NCI-H2081 treated with DMSO at 0.1 percent for 48 hours (cell line): ENCODE results near the gene ZNF423.

Experiments used
- DNase-seq: peaks from one replicate; lab custom pipeline; 2025; lab: John Stamatoyannopoulos, UW

Gene ZNF423

DNA sequence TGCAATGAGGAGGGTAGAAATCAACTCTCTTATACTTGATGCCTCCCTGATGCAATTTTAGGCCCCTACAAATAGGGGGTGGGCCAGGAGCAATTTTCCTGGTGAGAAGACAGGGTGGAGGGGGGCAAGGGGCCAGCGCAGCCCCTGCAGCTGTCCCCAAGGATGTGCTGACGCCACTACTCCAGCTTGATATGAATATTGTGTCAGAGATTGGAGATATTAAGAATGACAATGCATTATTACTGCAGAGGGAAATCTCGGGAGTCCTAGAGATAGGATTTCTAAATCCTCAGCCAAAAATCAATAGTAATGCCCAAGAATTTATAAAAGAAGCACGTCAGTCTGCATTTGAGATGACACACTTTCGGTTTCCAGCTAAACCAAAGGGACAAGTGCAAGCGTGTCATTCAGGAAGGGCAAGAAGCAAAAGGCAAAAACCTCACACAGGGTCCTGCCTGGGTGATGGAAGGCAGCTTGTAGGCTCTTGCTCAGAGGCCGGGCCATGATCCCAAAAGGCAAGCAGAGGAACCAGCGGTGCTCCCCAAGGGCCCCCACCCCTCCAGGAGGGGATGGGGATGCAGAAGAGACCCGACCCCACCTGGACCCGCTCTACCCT, 303.5 kb downstream of the ZNF423 start:
- DNase-seq: no peak

DNA sequence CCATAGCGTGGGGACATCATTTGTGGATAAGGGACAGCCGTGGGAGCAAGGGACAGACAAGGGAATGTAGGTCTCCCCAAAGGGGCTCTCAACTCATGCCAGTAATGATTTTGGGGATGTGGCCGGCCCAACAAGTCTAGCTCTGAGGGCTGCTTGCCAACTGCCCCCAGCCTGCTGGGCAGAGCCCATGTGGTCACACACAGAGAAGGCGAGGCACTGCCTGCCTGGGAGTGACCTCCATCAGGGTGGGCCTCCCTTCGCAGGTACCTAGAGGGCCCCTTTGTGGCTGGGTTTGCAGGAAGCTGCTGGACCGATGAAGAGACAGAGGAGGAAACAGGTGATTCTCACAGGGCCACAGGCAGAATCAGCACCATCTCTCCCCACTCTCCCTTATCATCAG, 305.2 kb downstream of the ZNF423 start:
- DNase-seq: no peak

DNA sequence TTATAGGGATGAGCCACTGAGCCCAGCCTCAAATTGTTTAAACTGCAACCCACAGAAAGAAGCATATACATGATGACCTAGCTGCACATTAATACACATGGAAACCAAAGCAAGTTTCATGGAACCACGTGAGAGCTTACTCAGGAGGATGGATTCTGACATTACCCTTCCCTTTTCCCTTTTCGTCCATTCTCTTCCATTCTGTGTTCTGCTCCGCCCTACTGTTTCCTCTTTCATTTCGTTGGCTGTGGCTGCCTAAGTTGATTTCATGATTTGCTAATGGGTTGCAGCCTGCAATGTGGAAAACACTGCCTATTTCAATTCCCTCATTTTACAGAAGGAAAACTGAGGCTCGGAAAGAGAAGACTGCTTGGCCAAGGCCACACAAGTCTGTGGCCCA, 305.8 kb downstream of the ZNF423 start:
- no peak for DNase-seq

DNA sequence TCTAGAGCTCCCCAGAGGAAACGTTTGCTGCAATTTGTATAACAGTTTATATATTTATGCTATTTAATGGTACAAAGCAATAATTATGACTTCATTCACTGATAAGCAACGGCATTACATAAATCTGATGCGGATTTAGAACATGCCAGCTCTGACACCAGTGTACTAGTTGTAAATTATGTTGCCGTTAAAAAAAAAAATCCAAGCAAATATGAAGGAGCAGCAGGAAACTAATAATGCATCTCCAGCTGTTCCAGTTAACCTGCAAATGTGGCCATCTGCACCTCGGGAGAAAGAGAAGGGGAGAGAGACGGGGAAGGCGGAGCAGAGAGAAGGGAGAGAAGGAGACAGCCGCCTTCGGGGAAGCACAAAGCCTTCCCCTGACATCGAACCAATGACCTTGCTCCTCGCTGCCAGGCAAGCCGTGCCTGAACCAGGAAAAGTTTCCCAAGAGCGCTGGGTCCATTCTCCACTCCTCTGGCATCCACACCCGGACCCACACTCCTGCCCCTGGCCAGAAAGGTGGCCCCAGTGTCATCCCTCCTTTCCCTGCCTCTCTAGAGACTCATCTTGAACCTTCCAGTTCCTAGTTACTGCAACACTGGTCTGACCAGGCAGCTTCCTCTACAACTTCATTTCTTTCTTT, 307.5 kb downstream of the ZNF423 start:
- no peak for DNase-seq

DNA sequence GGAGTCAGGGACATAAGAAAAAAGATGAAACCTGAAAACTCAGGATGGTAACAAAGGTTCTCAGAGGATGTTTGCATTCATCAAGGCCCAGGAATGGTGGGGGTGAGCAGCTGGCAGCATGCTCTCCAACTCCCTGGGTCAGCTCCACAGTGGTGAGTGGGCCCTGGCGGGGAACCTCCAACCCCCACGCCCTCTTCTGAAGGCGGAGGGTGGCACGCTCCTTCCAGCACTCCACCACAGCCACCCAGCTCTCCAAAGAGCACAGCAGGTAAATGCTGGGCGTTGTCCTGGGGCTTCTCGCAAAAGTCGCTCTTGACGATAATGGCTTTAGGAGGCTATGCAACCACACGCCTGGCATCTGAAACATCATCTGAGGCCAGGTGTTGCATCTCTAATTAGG, 308.5 kb downstream of the ZNF423 start:
- no peak for DNase-seq

DNA sequence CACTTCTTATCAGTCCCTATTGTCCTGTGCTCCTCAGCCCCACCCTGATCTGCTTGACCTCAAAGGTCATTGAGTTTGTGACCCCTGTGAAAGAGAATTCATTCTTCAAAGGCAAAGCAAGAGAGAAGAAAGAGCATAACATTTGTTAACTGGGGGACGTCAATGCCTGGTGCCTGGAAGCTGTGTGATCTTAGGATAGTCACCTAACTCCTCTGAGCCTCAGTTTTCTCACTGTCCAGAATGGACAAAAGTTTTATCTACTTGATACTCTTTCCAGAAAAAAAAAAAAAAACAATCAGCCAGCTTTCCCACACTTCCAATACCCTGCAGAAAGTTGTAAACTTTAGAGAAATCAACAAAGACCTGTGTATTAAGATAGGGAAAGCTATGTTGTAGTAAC, 309.2 kb downstream of the ZNF423 start:
- DNase-seq: no peak

DNA sequence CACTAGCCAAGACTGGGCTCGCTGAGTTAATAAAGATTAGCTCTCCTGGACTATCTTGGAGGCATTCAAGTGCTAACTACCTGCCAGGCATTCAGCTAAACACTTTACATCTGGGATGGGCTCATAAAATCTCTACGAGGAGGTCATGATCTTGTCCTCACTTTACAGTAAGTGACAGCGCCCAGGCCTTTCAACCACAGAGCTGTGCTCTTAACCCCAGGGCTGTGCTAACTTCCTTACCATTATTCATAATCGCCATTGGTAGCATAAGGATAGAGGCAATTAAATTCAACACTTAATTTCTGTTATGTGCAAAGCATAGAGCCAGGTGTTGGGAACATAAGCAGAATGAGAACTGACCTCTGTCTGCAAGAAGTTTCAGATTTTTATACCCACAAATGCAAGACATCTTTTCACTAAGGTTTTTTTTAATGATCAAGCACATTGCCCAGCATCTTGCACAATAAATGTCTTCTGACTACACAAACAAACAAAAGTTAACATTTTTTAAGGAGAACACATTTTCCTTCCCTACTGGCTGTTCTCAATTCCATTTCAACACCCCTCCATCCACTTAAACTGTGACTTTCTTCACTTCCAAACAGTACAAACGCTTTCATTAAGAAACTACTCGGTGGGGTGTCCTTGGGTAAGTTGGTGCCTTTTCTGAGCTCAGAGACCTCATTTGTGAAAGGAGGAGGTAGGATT, 310.0 kb downstream of the ZNF423 start:
- no peak for DNase-seq

DNA sequence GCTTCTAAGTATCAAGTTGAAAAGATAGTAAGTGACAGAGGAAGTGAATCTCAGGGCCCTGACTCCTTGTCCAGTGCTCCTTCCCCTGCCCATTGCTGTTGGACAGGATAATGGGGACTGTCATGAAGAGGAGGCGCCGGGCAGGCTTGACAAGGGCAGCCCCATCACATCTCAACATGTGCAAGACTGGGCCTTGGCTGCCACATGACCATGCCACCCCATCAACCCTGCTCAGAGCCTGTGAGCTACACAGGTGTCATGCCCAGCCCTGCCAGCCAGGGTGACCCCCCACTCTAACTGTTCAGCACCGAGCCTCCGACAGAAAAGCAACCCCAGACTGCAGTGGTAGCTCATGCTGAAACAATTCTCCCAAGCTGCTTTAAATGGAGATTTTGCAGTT, 310.7 kb downstream of the ZNF423 start:
- DNase-seq: no peak

DNA sequence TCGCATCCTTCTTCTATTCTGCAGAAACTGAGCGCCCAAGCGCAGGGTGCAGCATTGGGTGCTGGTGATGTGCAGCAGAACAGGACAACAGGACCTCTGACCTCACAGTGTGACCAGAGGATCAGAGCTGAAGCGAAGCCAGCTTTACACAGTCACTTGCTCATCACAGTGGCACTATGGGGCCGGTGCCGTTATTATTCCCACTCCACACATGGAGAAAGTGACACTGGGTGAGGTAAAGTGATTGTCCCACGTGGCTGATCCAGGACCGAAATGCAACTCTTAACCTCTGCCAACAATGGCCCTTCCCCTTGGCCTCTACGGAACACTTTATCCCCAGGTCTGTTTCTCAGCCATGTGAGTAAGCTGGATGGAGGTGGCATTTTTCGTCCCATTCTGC, 311.1 kb downstream of the ZNF423 start:
- DNase-seq: no peak

DNA sequence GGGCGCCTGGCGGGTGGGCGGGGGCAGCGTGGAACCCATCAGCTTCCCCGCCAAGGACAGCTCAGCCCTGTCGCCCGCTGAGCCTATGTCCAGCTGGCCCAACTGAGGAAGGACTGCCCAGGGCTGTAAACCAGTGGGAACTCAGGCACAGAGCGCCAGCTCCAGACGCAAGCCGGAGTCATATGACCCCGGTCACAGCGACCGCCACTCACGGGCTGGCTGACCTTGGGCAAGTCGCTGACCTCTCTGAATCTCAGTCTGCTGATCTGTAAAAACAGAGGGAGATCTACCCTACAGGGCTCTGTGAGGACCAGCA, 312.3 kb downstream of the ZNF423 start:
- no peak for DNase-seq

DNA sequence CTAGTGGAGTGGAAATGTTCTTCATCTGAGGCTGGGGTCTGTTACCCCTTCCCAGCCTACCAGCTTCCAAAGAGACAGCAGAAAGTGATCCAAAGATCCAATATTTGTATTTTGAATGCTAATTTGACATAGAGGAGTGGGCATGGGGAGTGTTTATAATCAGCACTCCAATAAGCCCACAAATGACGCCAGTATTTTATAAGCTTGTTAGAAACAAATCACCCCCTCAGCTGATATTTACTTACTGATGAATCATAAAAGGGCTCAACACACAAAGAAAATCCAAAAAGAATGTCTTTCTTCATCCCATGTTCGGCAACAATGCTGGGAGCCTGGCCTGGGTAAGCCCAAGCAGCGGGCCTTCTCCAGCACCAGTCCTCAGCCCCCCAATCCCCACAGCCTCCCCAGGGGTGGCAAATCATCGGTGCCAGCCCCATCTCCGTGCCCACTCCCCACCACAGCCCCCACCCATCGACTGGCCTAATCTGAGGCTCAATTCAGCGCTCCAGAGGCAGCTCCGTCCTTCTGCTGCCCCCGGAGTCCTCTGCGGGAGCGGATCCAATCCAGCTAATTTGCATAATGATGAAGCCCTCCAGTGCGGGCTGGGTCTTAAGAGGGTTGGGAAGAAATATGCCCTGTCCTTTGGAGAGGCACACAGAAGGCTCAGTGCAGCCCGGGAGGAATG, 312.8 kb downstream of the ZNF423 start:
- DNase-seq: no peak

DNA sequence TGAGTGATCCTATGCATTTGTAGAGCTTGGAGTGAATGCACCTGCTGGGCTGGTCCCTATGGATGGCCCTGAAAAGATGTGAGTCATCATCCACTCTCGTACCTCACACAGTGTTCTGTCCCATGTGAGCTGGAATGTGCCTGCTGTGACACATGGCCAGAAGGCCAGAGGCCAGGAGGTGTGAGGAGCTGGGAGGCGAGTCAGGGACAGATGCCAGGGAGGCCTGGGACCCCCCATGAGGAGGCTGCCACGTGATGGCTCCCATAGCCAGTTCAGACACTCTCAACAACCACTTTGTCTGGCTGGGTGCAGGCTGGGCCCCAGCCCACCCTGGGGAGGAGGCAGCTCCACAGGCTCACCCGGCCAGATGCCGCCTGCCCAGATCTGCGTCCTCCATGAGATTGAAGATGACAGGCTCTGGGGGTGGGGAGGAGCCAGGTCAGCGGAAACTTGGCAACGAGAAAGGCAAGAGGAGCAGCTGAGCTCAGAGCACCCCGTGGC, 313.5 kb downstream of the ZNF423 start:
- no peak for DNase-seq

DNA sequence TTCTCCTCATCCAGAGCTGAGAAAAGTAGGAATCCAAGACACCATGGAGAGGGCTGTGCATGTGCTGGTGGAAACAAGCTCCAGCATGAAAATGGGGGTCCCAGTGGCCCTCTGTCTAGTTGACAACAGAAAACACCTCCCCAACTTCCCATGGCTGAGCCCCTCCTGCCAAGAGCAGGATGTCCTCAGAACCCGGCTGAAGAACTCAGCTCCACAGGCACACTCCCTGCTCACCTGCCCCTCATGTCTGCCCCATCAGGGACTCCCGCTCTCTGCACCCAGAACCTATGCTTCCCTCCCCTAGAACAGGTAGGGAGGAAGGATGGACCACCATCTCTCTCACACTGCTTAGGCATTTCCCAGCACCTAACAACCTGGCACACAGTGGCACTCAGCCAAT, 315.1 kb downstream of the ZNF423 start:
- no peak for DNase-seq

DNA sequence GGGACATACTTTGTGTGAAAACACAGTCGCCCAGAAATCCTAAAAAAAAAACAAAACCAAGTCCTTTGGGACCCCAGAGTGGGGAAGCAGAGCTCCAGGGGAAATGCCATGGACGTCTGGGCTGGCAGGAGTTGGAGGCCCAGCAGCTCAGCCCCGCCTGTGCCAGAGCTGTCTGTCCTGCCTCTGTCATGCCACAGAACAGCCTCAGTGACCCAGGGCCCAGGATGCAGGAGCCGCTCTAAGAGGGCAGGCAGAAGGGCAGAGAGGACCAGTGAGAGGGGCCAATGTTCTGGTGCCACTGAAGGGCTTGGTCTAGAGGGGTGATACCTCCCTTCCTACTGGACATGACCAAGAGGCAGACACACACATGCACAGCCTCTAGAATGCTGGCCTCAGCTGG, 316.2 kb downstream of the ZNF423 start:
- no peak for DNase-seq

DNA sequence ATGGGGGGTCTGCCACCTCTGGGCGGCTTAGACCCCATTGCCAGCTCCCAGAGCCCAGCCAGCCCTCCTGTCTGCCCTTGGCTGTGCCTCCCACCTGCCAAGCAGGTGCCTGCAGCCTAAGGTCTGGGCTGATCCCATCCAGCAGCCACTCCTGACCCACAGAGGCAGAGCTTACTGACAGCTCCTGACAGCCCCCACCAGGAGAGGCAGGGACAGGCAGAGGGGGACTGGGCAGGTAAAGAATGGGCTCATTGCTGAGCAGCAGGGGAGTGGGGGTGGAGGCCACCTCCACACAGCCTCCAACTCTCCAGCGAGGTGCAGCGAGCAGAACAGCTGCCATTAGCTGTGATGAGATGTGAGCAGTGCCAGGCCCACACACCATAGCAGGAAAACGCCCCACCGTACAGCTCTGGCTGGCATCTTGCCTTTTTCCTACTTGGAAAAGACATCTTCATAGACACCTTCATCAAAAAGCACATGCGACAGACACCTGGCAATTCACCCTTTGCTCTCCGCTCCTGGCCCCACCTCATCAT, 317.9 kb downstream of the ZNF423 start:
- no peak for DNase-seq

DNA sequence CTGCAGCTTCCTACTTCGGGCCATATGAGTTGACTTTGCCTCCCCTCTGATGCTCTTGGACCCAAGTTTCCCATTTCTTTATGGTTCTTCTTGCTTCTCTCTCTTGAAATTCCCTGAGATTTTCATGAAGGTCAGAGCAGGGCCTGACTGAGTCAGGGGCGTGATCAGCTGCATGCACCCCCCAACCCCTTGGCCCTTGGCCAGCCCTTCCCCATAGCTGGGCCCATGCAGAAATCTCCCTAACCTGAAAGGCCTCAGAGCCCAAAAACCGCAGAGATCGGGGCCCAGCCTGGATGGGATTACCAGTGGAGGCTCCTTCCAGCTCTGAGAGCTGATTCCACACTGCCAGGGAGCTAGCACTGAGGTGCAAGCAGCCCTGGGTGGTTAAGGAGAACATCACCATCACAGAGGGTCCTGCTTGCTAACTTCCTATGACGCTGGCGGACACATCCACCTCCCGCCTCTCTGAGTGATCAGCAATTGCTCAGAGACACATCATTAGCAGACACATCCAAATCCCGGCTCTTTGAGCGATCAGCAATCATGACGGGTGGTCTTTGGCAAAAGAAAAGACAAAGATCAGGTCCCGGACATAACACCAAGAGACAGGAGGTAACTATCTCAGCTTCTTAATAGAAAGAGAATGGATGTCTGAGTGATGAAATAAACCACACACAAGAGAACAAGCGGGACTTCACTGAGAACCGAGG, 320.9 kb downstream of the ZNF423 start:
- DNase-seq: no peak

DNA sequence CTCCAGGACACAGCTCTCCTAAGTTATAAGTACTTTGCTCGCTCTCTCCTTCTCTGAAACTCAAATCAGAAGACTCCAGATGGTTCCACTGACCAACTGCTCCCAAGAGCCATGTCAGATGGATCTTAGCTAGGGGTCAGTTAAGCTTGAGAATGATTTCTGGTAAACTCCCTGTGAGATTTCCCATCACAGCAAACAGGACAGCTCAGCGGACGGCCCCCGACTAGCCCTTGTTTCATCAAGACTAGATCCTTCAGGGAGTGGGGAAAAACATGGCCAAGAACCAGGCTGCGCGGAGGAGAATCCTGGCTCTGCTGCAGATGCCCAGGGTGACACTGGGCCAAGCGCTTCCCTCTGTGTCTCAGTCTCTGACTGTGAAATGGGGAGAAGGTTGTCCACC, 322.5 kb downstream of the ZNF423 start:
- no peak for DNase-seq

DNA sequence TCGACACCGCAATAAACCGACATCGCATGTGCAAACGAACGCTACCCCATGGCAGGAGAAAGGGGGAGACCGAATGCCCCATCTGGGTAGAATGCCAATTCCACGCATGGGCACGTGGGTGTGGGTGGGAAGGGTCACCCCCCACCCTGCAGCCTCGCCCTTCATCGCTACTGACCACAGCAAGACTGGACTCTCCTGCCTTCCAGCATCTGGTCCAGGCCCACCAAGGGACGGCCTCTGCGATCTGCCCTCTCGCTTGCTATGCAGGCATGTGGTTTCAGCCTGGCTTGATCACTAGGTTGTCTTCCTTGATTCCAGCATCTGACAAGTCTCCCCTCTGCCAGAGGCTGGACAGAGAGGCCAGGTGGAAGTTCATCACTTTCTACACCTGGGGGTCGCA, 323.0 kb downstream of the ZNF423 start:
- DNase-seq: no peak

DNA sequence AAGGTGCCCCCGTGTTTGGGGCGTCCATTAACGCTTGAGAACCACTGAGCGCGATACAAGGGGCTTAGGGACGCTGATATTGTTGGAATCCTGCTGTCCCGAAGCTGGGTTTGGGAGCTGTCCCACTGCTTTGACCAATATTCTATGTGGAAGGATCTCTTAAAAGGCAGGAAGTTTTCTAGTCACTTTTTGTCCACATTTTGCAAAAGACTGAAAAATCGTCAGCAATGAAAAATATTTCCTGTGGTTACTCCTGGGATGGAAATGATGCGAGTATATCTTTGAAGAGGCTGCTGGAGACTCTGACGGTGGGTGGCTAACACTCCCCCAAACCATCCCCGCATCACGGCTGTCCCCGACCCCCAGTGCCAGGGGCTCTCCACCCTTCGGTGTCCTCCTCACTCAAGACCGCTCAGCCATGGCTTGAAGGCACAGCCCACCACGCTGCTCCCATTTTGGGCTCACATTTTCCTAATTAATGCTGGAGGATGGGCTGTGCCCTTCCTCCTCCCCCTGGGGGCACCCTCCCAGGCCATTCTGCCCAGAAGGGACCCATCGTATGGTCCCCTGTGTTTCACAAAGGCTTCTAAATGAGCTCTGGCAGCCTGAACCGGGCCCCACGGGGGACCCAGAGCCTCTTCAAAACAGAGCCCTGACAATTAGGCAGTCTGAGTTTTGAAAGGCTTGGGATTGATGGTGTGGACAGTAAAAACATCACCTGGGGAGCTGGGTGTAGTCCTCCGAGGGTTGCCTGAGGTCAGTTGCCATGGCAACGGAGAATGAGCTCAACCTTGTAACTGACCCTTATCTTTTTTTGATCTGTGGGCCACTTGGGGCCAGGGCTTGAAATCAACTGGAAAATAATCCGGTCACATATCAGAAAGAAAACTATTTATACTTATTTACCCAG, 323.7 kb downstream of the ZNF423 start:
- no peak for DNase-seq

DNA sequence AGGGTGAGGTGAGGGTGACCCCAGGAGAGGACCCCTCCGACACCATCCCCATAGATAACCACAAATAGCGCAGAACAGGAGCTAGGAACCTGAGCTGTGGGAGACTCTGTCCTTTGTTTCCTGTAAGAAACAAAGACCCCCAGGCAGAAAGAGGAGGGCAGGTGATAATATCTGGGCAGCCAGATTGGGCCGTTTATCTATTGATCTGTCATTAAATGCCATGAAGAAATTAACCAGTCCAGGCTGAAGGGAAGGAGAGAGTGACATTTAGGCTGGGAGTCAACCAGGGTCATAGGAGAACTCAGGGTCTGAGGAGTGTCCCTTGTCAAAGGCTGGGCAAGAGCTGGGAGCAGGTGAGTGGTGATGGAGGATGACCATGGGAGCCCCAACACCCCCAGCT, 324.5 kb downstream of the ZNF423 start:
- no peak for DNase-seq

DNA sequence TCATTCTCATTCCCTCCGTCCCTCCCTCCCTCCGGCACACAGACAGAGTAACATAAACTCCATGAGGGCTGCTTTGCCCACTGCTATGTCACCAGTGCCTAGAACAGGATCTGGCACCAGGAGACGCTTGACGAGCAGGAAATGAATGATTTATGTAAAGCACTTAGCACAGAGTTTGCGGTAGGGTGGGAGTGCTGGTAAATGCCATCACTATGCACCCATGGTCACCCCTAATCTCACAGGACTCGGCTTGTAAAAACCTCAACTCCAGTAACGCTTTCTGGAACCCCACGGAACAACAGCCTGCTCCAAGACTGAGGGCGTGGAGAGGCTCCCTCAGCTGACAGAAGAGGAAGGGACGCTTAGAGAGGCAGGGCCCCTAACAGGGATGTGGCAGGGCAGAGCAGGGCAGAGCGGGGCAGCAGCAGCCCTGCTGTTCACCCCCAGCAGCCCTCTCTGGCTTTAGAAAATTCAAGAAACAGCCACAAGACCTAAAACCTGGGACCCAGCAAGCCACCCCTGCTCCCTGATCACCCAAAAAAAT, 325.4 kb downstream of the ZNF423 start:
- no peak for DNase-seq
